NCI-H526 treated with DMSO at 0.1 percent for 48 hours (cell line): ENCODE results near the gene TLE7.
A peak's percentile ranks its signal among the peaks of the same experiment; 100 is the strongest.

Source experiments
- DNase-seq: peaks from one replicate; lab custom pipeline; 2025; lab: John Stamatoyannopoulos, UW

The TLE7 gene

GRCh38 chr16:71442051-71442440, at the start of gene TLE7:
TSS of gene TLE7 (minus strand) at chr16:71442054. CDS start at chr16:71433324, 8,730 bp downstream.
- no peak for DNase-seq

GRCh38 chr16:71491054-71491453, 49.2 kb upstream of the TLE7 start:
- no peak for DNase-seq

DNA sequence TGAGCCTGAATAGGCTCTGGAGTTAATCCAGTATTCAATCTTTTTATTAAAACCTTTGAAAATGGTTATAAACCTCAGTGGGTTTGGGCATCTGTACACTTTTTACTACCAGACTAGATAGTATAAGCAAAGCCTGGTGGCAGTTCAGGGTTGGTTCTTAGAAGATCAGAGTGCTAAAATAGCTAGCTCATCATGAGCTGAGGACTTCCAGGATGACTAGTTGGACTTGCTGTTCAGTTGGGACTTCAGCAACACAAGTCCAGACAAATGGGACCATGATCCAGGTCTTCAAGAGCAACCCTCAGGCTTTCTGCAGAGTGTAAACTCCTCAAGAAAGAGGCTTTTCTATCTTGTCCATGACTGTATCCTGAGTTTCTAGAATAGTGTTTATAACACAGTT, 48.5 kb upstream of the TLE7 start:
- no peak for DNase-seq

DNA sequence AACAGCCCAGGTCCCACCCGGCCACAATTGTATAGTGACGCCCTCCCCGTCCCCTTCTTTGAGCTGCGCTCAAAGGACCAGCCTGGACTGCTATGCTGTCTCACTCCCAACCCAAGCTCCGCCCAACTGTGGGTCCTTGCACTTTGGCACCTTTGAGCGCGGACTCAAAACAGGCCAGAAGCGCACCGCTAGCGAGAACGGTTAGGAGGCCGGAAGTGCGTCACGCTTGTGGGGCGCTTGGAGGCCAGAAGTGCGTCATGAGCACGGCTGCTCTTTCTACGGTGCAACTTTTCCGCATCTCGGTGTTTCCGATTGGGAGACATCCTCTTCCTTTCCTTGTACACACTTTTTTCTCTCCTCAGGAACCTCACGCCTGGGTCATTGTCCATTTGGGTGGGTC, 47.3 kb upstream of the TLE7 start, which contains the start of gene ZNF19:
Gene ZNF19, minus strand, starts transcription at position 203 of the 400 bp plus-strand sequence. CDS start 7,210 bp downstream, outside the sequence.
- no peak for DNase-seq

- peak; percentile 53 for DNase-seq
Measured at GRCh38 chr16:71484006-71484893, 42.4 kb upstream of the TLE7 start.

DNA sequence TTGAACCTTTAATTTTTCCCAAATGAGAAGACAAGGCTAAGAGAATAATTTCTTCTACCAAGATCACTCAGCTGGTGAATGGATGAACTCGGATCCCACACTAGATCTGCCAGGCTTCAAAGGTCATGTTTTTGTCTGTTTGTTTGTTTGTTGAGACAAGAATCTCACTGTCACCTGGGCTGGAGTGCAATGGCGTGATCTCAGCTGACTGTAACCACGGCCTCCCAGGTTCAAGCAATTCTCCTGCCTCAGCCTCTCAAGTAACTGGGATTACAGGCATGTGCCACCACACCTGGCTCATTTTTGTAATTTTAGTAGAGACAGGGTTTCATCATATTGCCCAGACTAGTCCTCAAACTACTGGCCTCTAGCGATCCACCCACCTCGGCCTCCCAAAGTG, 40.7 kb upstream of the TLE7 start:
- no peak for DNase-seq

GRCh38 chr16:71480956-71481355, 39.1 kb upstream of the TLE7 start:
- no peak for DNase-seq

GRCh38 chr16:71479420-71479819, 37.6 kb upstream of the TLE7 start:
- DNase-seq = peak; percentile 3

DNA sequence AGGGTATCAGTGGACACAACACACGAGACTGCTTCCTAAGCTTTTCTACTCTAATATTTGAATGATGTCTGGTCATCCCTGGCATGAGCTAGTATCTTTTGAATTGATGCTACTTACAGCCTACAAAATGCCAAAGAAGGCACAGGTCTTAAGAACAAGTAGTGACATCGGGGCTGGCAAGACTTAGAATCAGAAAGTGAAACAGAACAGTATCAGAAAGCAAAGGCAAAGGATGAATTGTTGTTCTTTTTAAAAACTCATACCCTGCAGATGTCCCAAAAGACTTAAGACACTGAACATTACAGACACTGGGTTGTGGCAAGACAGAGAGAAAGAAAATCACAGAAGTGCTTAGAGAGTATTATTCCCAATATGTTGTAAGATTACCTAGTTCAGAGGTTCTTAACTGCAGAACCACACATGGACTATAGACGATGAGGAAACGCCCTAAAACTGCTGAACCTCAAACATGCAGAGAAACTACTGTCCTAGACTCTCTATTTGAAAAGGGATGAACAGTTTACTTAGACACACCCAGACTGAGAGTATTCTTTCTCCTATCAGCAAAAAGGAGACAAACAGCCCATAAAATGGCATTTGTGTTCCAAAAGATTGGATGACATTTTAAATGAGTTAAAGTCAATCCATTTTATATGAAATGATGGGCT, 34.7 kb upstream of the TLE7 start:
- DNase-seq = no peak

DNA sequence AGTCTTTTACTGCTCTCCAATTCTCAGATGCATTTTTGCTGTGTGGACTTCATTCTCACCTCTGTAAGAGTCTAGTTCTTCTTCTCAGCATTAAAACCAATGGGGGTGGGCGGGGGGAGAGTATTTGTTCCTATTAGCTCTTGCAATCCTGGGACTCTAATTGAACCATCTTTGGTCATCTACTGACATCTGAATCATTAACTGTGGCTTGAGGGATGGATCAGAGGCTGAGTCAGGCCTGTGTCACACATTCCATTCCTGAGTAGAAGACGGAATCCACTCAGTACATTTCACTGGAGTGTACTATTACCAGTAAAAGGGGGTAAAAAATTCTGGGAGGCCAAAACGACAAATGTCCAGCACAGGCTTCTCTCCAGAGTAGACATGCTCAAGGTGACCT, 33.0 kb upstream of the TLE7 start:
- DNase-seq = no peak

DNA sequence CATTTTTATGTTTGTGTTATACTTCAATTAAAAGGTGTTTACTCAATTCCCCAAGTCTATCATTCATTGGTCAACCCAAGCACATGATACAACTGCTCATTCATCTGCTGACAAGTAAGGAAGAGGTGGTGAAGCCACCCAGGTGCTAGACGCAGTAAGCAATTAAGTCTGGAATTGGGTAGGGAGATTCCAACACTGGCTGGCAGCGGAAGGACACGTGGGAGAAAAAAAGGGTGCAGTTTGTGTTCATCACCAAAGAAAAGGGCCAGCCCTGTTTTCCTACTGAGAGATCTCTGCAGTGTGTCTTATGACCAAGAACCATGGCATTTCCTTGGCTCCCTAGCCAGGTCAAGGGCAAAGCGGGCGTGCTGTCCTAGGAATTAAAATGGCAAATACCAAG, 32.0 kb upstream of the TLE7 start:
- no peak for DNase-seq

DNA sequence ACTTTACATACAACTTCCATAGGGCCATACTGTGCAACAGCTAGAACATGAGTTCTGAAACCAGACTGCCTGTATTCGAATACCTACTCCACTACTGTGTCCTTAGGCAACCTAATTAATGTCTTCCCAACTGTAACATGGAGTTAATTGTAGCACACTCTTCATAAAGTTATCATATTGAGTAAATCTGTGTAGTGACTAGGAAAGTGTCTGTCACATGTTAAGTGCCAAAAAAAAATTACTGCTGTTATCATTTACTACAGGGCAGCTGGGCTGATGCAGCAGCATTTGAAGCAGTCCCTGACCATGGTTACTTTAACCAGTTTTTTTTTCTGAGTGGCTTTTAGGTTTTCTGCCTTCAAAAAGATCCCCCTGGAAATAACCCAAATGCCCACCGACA, 31.1 kb upstream of the TLE7 start:
- DNase-seq = no peak

DNA sequence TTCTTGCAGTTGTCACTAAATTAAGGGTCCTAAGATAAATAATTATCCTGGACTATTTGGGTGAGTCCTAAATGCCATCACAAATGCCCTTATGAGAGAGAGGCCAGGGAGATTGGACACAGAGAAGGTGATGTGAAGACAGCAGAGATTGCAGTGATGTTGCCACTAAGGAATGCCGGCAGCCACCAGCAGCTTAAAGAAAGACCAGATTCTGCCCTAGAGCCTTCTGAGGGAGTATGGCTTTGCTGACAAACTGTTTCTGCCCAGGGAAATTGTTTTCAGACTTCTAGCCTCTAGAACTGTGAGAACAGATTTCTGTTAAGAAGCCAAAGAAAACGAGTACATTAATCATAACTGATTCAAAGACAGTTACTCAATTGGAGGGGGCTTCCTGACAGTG, 30.2 kb upstream of the TLE7 start:
- DNase-seq = no peak

DNA sequence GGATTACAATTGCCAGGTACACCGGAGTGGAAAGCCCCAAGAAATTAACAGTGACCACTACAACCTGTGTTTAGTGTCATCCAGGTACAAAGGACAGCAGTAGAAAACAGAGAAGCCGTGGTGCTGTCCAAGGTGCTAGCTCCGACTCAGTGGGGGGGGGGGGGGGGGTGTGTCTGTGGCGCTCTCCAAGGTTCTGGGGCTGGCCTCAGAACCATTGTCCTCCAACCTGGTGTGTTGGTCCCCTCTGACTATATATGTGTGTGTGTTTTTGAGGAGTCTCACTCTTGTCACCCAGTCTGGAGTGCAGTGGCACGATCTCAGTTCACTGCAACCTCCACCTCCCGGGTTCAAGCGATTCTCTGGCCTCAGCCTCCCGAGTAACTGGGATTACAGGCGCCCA, 26.0 kb upstream of the TLE7 start:
- DNase-seq = no peak

DNA sequence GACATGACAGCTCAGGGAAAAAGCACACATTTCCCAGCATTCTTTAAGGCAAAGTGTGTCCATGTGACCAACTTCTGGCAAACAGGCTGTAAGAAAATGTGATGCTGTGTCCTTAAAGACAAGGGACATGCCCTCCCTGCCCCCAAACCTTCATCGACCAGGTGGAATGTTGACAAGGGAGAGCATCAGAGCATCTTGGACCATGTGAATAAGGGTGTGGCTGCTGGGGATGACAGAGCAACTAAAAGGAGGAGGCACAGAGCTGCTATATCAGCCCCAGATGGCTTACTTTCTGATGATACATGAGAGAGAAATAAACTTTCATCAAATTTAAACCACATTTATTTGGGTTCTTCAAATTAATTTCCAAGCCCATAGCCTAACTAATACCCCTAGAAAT, 22.4 kb upstream of the TLE7 start:
- no peak for DNase-seq

DNA sequence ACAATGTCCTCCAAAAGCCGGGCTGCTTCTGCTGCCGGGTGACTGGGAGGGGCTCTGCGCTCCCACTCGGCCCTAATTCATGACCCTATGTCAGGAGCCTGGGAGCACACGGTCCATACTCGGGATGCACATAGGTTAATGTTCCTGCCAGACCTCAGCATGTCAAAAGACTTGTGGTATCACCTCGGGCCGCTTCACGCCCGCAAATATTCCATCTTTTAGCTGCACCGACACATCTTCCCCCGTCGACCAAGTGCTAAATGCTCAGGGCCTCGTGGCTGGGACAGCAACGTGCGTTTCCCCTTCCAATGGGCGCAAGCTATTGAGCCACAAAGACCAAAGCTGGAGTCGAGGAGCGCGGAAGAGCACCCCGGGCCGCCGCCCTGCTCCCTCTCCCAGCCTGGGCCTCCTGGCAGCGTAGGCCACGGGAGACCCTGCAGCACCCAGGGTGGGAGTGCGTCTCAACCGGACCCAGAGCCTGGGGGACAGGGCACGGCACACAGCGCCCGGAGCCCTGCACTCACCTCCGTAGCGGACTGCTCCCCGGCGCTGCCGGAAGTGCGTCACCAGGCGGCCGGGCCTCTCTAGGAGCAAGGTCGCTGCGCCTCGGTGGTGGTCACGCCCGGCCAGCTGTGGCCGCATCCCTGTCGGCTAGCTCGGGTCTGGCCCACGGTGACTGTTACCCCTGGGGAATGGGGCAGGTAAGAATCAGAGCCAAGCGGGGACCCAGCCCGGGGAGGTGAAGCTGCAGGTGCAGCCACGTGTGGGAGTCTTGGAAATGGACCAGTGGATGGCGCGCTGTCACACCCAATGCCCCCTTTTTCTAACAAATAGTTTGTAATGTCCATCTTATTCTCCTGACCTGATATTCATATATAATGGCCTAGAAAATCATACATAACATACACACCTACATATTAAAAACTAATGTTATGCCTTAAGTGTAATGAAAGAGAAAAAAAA, 20.1 kb upstream of the TLE7 start, which contains the start of gene ZNF23:
Gene ZNF23, minus strand, starts transcription at position 562 of the 963 bp plus-strand sequence. CDS start 5,451 bp downstream, outside the sequence.
- DNase-seq = peak; percentile 26

GRCh38 chr16:71460941-71461340, 19.1 kb upstream of the TLE7 start:
- DNase-seq = no peak

- no peak for DNase-seq
Measured at GRCh38 chr16:71460236-71460635, 18.4 kb upstream of the TLE7 start.

DNA sequence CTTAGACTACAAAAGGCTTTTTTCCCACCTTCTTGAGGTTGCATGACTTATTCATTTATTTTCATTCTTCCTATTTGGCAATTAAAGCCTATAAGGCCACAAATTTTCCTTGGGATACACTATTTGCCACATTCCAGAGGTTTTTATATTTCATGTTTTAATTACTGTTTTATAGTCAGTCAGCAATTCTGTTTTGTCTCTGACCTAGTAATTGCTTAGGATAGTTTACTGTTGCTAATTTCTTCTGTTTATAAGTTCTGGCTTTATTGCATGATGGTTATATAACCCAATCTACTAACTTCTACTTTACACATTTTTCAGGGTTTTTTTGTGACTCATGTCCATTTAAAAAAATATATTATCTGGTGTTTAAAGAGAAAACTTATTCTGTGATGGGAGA, 17.7 kb upstream of the TLE7 start:
- DNase-seq = no peak

DNA sequence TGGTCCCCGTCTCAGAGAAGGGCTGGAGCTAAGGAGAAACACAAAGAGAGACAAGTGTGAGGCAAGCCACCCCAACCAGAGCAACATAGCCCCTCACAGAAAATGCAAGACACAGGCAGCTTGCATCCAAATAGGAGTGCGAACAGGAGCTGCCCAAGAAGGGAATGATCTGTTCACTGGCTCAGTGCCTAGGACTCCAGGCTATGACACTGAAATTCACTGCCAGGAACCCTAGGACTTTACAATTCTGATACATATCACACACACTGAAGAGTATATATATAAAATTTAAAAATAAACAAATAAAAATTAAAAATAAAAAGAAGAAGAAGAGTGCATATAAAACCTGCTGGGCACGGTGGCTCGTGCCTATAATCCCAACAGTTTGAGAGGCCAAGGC, 14.9 kb upstream of the TLE7 start:
- no peak for DNase-seq

GRCh38 chr16:71453036-71453435, 11.2 kb upstream of the TLE7 start:
- DNase-seq = no peak

- DNase-seq = no peak
Measured at GRCh38 chr16:71449020-71449419, 7.2 kb upstream of the TLE7 start.
